Panc1 (cell line): ENCODE data around the gene S100A10.

ENCODE experiments used
- POLR2AphosphoS5 ChIP-seq: IDR thresholded peaks from 2 replicates; pipeline ENCODE4 v1.6.1; 2012; ENCODE audit warnings: mild to moderate bottlenecking, low read depth, low read length, moderate library complexity
- SIN3A ChIP-seq: IDR thresholded peaks from 2 replicates; pipeline ENCODE4 v1.6.1; 2012; ENCODE audit warnings: low read depth, mild to moderate bottlenecking, low read length, moderate library complexity, borderline replicate concordance; ENCODE audit not compliant: insufficient read depth
- TCF7L2 ChIP-seq: IDR thresholded peaks from 2 replicates; pipeline ENCODE4 v1.6.1; 2011; ENCODE audit warnings: mild to moderate bottlenecking, low read depth, low read length, inconsistent platforms
- TF ChIP-seq, protein P1 (sequence below): fragments of 450-650 bp; IDR thresholded peaks from 2 replicates; pipeline ENCODE4 v1.5.1; 2017; ENCODE audit warnings: mild to moderate bottlenecking
- TF ChIP-seq, protein P2 (sequence below), 2 experiments: IDR thresholded peaks; 2 replicates each; pipeline ENCODE4 v1.6.1; 2011 to 2012; ENCODE audit warnings: low read depth in 2 of 2, control low read depth in 1 of 2, low read length in 1 of 2, mild to moderate bottlenecking in 1 of 2, moderate library complexity in 1 of 2; ENCODE audit not compliant: insufficient read depth in 1 of 2

DNA sequence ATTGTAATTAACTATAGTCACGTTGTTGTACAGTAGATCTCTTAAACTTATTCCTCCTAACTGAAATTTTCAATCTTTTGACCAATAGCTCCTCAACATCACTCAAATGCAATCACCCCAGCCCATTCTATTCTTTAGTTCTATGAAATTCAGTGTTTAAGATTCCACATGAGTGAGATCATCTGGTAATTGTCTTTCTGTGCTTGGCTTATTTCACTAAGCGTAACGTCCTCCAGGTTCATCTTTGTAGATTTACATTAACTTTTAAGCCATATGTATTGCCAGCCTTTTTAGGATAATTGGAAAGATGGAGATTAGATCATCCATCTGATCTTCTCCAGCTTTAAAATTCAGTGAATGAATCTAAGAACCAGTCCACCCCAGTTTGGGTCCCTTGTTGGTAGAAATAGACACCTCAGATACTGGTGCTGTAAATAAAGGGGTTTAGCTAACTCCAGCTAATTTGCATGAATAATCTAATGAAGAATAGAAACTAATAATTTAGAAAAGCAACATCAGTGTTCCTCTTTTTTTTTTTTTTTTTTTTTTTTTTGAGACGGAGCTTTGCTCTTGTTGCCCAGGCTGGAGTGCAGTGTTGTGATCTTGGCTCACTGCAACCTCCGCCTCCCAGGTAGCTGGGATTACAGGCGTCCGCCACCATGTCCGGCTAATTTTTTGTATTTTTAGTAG is 7.0 kb downstream of the S100A10 start:
- TF ChIP-seq, protein P1, sequence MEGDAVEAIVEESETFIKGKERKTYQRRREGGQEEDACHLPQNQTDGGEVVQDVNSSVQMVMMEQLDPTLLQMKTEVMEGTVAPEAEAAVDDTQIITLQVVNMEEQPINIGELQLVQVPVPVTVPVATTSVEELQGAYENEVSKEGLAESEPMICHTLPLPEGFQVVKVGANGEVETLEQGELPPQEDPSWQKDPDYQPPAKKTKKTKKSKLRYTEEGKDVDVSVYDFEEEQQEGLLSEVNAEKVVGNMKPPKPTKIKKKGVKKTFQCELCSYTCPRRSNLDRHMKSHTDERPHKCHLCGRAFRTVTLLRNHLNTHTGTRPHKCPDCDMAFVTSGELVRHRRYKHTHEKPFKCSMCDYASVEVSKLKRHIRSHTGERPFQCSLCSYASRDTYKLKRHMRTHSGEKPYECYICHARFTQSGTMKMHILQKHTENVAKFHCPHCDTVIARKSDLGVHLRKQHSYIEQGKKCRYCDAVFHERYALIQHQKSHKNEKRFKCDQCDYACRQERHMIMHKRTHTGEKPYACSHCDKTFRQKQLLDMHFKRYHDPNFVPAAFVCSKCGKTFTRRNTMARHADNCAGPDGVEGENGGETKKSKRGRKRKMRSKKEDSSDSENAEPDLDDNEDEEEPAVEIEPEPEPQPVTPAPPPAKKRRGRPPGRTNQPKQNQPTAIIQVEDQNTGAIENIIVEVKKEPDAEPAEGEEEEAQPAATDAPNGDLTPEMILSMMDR, result no peak
- TF ChIP-seq, protein P2, sequence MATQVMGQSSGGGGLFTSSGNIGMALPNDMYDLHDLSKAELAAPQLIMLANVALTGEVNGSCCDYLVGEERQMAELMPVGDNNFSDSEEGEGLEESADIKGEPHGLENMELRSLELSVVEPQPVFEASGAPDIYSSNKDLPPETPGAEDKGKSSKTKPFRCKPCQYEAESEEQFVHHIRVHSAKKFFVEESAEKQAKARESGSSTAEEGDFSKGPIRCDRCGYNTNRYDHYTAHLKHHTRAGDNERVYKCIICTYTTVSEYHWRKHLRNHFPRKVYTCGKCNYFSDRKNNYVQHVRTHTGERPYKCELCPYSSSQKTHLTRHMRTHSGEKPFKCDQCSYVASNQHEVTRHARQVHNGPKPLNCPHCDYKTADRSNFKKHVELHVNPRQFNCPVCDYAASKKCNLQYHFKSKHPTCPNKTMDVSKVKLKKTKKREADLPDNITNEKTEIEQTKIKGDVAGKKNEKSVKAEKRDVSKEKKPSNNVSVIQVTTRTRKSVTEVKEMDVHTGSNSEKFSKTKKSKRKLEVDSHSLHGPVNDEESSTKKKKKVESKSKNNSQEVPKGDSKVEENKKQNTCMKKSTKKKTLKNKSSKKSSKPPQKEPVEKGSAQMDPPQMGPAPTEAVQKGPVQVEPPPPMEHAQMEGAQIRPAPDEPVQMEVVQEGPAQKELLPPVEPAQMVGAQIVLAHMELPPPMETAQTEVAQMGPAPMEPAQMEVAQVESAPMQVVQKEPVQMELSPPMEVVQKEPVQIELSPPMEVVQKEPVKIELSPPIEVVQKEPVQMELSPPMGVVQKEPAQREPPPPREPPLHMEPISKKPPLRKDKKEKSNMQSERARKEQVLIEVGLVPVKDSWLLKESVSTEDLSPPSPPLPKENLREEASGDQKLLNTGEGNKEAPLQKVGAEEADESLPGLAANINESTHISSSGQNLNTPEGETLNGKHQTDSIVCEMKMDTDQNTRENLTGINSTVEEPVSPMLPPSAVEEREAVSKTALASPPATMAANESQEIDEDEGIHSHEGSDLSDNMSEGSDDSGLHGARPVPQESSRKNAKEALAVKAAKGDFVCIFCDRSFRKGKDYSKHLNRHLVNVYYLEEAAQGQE (IDR thresholded peaks at IDR 0.05; ENCODE audit: insufficient read depth in 1 of 2, low read depth in 2 of 2, low read length in 1 of 2), result no peak
- TF ChIP-seq SIN3A (no peak), POLR2AphosphoS5 (no peak), TCF7L2 (no peak)
